Measurements from ENCODE around the gene BAHCC1.

BAHCC1 gene

DNA sequence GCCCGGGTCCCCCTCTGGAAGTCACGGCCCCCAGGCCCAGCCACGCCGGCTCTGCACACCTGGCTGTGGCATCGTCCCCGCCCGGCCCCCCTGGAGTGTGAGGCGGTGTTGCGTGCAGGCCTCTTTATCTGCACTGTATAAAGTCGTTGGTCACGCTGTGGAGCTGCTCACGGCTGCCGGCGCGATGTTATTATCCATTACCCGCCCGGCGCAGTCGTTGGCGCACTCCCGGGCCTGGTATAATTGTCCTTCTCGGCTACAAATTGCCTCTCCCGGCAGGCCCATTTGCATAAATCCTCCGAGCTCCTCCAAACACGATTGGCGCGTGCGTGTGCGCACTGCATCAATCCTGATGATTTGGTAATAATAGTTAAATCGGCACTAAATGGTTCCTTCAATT lies 57.8 kb downstream of the BAHCC1 start:
- no peaks in the 10 kb centered on the region for H3K36me3 ChIP-seq (ENCODE audit: insufficient read depth)
- H3K79me2 ChIP-seq (ENCODE audit: insufficient read depth, low read depth): no peaks in the 10 kb centered on the region
- no peak overlapping the region for H3K9ac ChIP-seq
- no peak overlapping the region for H2AFZ ChIP-seq (ENCODE audit: low read depth)
- no peak overlapping the region for H3K4me3 ChIP-seq (IDR thresholded peaks at IDR 0.05; ENCODE audit: insufficient read depth, low read depth, low read length)
- no peaks in the 10 kb centered on the region for H3K4me1 ChIP-seq (ENCODE audit: low read depth, poor library complexity, severe bottlenecking)
- no peak overlapping the region for H3K27ac ChIP-seq
- no peaks in the 10 kb centered on the region for H4K20me1 ChIP-seq (ENCODE audit: insufficient read depth)
- peaks cover 93% of the 10 kb centered on the region for H3K27me3 ChIP-seq (ENCODE audit: insufficient read depth, low read depth)
- TF ChIP-seq, protein P1, sequence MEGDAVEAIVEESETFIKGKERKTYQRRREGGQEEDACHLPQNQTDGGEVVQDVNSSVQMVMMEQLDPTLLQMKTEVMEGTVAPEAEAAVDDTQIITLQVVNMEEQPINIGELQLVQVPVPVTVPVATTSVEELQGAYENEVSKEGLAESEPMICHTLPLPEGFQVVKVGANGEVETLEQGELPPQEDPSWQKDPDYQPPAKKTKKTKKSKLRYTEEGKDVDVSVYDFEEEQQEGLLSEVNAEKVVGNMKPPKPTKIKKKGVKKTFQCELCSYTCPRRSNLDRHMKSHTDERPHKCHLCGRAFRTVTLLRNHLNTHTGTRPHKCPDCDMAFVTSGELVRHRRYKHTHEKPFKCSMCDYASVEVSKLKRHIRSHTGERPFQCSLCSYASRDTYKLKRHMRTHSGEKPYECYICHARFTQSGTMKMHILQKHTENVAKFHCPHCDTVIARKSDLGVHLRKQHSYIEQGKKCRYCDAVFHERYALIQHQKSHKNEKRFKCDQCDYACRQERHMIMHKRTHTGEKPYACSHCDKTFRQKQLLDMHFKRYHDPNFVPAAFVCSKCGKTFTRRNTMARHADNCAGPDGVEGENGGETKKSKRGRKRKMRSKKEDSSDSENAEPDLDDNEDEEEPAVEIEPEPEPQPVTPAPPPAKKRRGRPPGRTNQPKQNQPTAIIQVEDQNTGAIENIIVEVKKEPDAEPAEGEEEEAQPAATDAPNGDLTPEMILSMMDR (conservative IDR thresholded peaks at IDR 0.05; ENCODE audit: low read depth, low read length): no peak
- H3K4me2 ChIP-seq: no peak overlapping the region

DNA sequence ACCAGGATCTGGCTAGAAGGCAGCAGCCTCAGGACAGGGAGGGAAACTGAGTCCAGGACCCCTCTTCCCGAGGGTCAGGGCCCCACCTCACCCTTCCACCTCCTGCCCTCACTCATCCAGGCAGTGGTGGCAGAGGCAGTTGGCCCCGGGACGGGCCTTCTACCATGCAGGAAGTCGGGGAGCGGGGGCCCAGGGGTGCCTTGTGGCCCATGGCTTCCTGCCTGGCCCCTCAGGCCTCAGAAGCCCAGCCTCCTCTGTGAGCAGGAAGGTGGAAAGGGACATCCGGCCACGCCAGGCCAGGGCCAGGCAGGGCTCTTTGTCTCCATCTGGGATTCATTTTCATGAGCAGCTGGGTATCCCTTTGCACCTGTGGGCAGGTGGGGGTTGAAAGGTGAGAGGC lies 58.5 kb downstream of the BAHCC1 start:
- no peaks in the 10 kb centered on the region for H3K36me3 ChIP-seq (ENCODE audit: insufficient read depth)
- H3K4me2 ChIP-seq: no peak overlapping the region
- H3K4me3 ChIP-seq (IDR thresholded peaks at IDR 0.05; ENCODE audit: insufficient read depth, low read depth, low read length): no peak overlapping the region
- peaks cover 93% of the 10 kb centered on the region for H3K27me3 ChIP-seq (ENCODE audit: insufficient read depth, low read depth)
- H3K4me1 ChIP-seq (ENCODE audit: low read depth, poor library complexity, severe bottlenecking): no peaks in the 10 kb centered on the region
- H3K79me2 ChIP-seq (ENCODE audit: insufficient read depth, low read depth): no peaks in the 10 kb centered on the region
- TF ChIP-seq, protein P1 (conservative IDR thresholded peaks at IDR 0.05; ENCODE audit: low read depth, low read length): no peak
- no peak overlapping the region for H3K9ac ChIP-seq
- no peaks in the 10 kb centered on the region for H4K20me1 ChIP-seq (ENCODE audit: insufficient read depth)
- H3K27ac ChIP-seq: no peak overlapping the region
- H2AFZ ChIP-seq (ENCODE audit: low read depth): no peak overlapping the region

DNA sequence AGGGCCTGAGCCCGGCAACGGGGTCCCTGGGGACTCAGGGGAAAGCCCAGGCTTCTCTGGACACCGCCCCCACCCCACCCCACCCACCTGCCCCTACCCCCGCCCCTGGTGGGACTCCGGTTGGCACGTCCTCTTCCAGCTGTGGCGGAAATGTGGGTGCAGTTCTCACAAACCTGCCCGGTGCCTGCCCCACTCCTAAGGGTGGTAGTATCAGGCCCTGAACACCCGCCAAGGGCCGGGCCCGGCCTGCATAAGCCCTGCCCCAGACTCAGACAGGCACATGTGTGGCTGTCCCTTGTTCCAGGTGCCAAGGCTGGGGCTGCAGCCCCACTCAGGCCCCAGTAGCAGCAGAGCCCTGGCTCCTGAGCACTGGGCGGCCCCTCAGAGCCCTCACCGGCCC lies 59.2 kb downstream of the BAHCC1 start:
- Histone ChIP-seq H3K27me3 (ENCODE audit: insufficient read depth, low read depth) (peaks cover 93% of the 10 kb centered on the region), H2AFZ (ENCODE audit: low read depth) (no peak overlapping the region), H3K4me3 (IDR thresholded peaks at IDR 0.05; ENCODE audit: insufficient read depth, low read depth, low read length) (no peak overlapping the region), H3K9ac (no peak overlapping the region), H3K27ac (no peak overlapping the region), H4K20me1 (ENCODE audit: insufficient read depth) (no peaks in the 10 kb centered on the region), H3K79me2 (ENCODE audit: insufficient read depth, low read depth) (no peaks in the 10 kb centered on the region), H3K4me1 (ENCODE audit: low read depth, poor library complexity, severe bottlenecking) (no peaks in the 10 kb centered on the region), H3K4me2 (no peak overlapping the region), H3K36me3 (ENCODE audit: insufficient read depth) (no peaks in the 10 kb centered on the region)
- TF ChIP-seq, protein P1 (conservative IDR thresholded peaks at IDR 0.05; ENCODE audit: low read depth, low read length): no peak

DNA sequence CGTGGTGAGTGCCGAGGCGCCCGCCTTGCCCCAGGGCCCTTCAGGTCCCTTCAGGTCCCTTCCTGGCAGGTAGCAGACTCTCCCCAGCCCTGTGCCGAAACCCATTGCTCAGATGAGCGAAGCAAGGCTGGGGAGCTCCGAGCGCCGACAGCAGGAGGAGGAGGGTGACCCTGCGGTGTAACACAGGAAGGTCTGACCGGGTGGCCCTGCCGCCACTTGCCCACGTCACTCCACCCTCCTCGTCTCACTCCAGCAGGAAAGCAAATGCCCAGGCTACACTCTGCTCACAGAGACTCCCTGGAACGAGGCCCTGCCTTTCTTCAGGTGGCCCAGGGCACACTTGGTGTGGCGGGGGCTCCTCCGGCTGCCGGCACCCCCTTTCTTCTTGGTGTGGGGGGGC lies 60.1 kb downstream of the BAHCC1 start:
- Histone ChIP-seq H3K27me3 (ENCODE audit: insufficient read depth, low read depth) (peaks cover 92% of the 10 kb centered on the region), H3K79me2 (ENCODE audit: insufficient read depth, low read depth) (no peaks in the 10 kb centered on the region), H2AFZ (ENCODE audit: low read depth) (no peak overlapping the region), H3K4me2 (no peak overlapping the region), H3K36me3 (ENCODE audit: insufficient read depth) (no peaks in the 10 kb centered on the region), H4K20me1 (ENCODE audit: insufficient read depth) (no peaks in the 10 kb centered on the region), H3K9ac (no peak overlapping the region), H3K4me3 (IDR thresholded peaks at IDR 0.05; ENCODE audit: insufficient read depth, low read depth, low read length) (no peak overlapping the region), H3K4me1 (ENCODE audit: low read depth, poor library complexity, severe bottlenecking) (no peaks in the 10 kb centered on the region), H3K27ac (no peak overlapping the region)
- TF ChIP-seq, protein P1 (conservative IDR thresholded peaks at IDR 0.05; ENCODE audit: low read depth, low read length): no peak
